PFSK-1 (cell line): ENCODE results near the gene DAB1.

Source experiments
- POLR2AphosphoS5 ChIP-seq: IDR thresholded peaks from 2 replicates; pipeline ENCODE4 v1.6.1; 2012; ENCODE audit warnings: low read depth, mild to moderate bottlenecking, control low read depth, low read length, moderate library complexity
- REST ChIP-seq, 2 experiments: IDR thresholded peaks; 2 replicates each; pipeline versions ENCODE4 v1.6.1 to v1.8.0; 2011 to 2012; ENCODE audit warnings: low read depth in 2 of 2, low read length in 2 of 2, control low read depth in 1 of 2, inconsistent platforms in 1 of 2, mild to moderate bottlenecking in 1 of 2, moderate library complexity in 1 of 2; ENCODE audit not compliant: insufficient read depth in 1 of 2
- TAF1 ChIP-seq: IDR thresholded peaks from 2 replicates; pipeline ENCODE4 v1.6.1; 2012; ENCODE audit warnings: low read length, control low read depth, borderline replicate concordance; ENCODE audit not compliant: insufficient read depth

- no peak for TF ChIP-seq POLR2AphosphoS5
- TF ChIP-seq REST (IDR thresholded peaks at IDR 0.05; ENCODE audit: insufficient read depth in 1 of 2, low read depth in 2 of 2, low read length in 2 of 2): no peak
- TF ChIP-seq TAF1: no peak
These were observed 39.5 kb upstream of the DAB1 start for GRCh38 chr1:57463343-57463742.
